H1 (cell line): ENCODE measurements around the gene PTPN3. TPM values are rescaled to one million over a fixed set of nuclear protein-coding genes. Genes with fewer than 3 reads are reported as not detected.

Experiments used
- CTCF ChIA-PET: fragments of 300-600 bp; sonication (Branson Sonifier 250); formaldehyde crosslinking; loops from one replicate; lab custom pipeline; 2021; ENCODE audit not compliant: partially characterized antibody; lab: Charles Lee
- POLR2A ChIA-PET: fragments of 300-600 bp; sonication (Branson Sonifier 250); formaldehyde crosslinking; loops from one replicate; lab custom pipeline; 2021; ENCODE audit warnings: inconsistent platforms; ENCODE audit not compliant: partially characterized antibody; lab: Charles Lee
- DNase-seq, 2 experiments: peaks; one replicate each; pipeline versions ENCODE4 v3.0.0 to v3.0.0-alpha.2; 2010 to 2022; ENCODE audit warnings: low spot score in 2 of 2, low read depth in 1 of 2, mixed read lengths in 1 of 2
- FAIRE-seq: peaks from 2 replicates; lab custom pipeline; 2011; peaks lifted over from hg19 to GRCh38; lab: Jason Lieb, UNC
- H2AFZ ChIP-seq: 2 replicates; pipeline ENCODE4 v1.8.1; 2012; ENCODE audit warnings: low read length, inconsistent platforms
- H2AK5ac ChIP-seq: 2 replicates; pipeline ENCODE4 v1.6.1; 2013; ENCODE audit warnings: low read depth, low read length
- H2BK120ac ChIP-seq: replicated peaks from 2 replicates; pipeline ENCODE3; 2013; ENCODE audit warnings: low read depth, low read length, inconsistent platforms
- H2BK12ac ChIP-seq: 2 replicates; pipeline ENCODE4 v1.6.1; 2013; ENCODE audit warnings: low read depth, low read length
- H2BK15ac ChIP-seq: 2 replicates; pipeline ENCODE4 v1.6.1; 2013; ENCODE audit warnings: low read length
- H2BK20ac ChIP-seq: 2 replicates; pipeline ENCODE4 v1.6.1; 2013; ENCODE audit warnings: low read length
- H2BK5ac ChIP-seq: 2 replicates; pipeline ENCODE4 v1.6.1; 2013; ENCODE audit warnings: low read depth, low read length
- H3K14ac ChIP-seq: 2 replicates; pipeline ENCODE4 v1.6.1; 2013; ENCODE audit warnings: inconsistent platforms; ENCODE audit not compliant: insufficient read length
- H3K18ac ChIP-seq: 2 replicates; pipeline ENCODE4 v1.6.1; 2013; ENCODE audit warnings: low read length; ENCODE audit errors: extremely low read depth
- H3K23ac ChIP-seq: 2 replicates; pipeline ENCODE4 v1.6.1; 2013; ENCODE audit warnings: inconsistent platforms; ENCODE audit not compliant: insufficient read length
- H3K23me2 ChIP-seq: 2 replicates; pipeline ENCODE4 v1.6.1; 2013; ENCODE audit warnings: low read depth, low read length
- H3K27ac ChIP-seq: 2 replicates; pipeline ENCODE4 v1.6.1; 2011; ENCODE audit warnings: low read depth, low read length, inconsistent platforms
- H3K27me3 ChIP-seq, 4 experiments: replicated peaks in 1 of 4; 1 replicate in 1 of 4; 2 replicates in 3 of 4; pipeline versions ENCODE4 v1.6.1 to v1.8.1; 2011 to 2013; ENCODE audit warnings: low read length in 3 of 4, mild to moderate bottlenecking in 3 of 4, inconsistent platforms in 2 of 4, mixed read lengths in 2 of 4, moderate library complexity in 1 of 4; ENCODE audit not compliant: control insufficient read depth in 3 of 4, insufficient read depth in 3 of 4; ENCODE audit errors: extremely low read depth in 1 of 4
- H3K36me3 ChIP-seq, 4 experiments: 2 replicates each; pipeline versions ENCODE4 v1.6.1 to v1.8.1; 2011 to 2013; ENCODE audit warnings: mild to moderate bottlenecking in 4 of 4, low read length in 3 of 4, moderate library complexity in 2 of 4, control low read depth in 1 of 4, inconsistent platforms in 1 of 4; ENCODE audit not compliant: insufficient read depth in 4 of 4, control insufficient read depth in 2 of 4
- H3K4ac ChIP-seq: replicated peaks from 2 replicates; pipeline ENCODE3; 2013; ENCODE audit warnings: low read length, low read depth, mixed read lengths, inconsistent platforms; ENCODE audit not compliant: insufficient read length
- H3K4me1 ChIP-seq, 4 experiments: replicated peaks in 1 of 4; 1 replicate in 1 of 4; 2 replicates in 3 of 4; pipeline versions ENCODE4 v1.6.1 to v1.8.1; 2011 to 2013; ENCODE audit warnings: low read length in 3 of 4, inconsistent platforms in 2 of 4, mixed read lengths in 1 of 4; ENCODE audit not compliant: insufficient read depth in 4 of 4, control insufficient read depth in 3 of 4
- H3K4me2 ChIP-seq, 2 experiments: 2 replicates each; pipeline versions ENCODE4 v1.6.1 to v1.8.1; 2011 to 2013; ENCODE audit warnings: low read depth in 2 of 2, low read length in 2 of 2, control low read depth in 1 of 2, inconsistent platforms in 1 of 2, mild to moderate bottlenecking in 1 of 2; ENCODE audit not compliant: insufficient read depth in 1 of 2
- H3K4me3 ChIP-seq, 4 experiments: fragments of 200-600, 300-600 bp in 1 of 4; sonication (generic), shearing (Covaris generic), sonication (Bioruptor Twin) in 1 of 4; 2 replicates each; pipeline versions ENCODE4 v1.5.1 to v1.8.1; 2011 to 2016; ENCODE audit warnings: low read length in 4 of 4, low read depth in 3 of 4, control low read depth in 2 of 4, inconsistent platforms in 2 of 4, mild to moderate bottlenecking in 2 of 4, mixed read lengths in 1 of 4, moderate library complexity in 1 of 4; ENCODE audit not compliant: insufficient read depth in 2 of 4; ENCODE audit errors: extremely low read depth in 1 of 4
- H3K56ac ChIP-seq: replicated peaks from 2 replicates; pipeline ENCODE3; 2013; ENCODE audit warnings: low read depth, mild to moderate bottlenecking, mixed read lengths, low read length, inconsistent platforms; ENCODE audit not compliant: insufficient read length
- H3K79me1 ChIP-seq: 2 replicates; pipeline ENCODE4 v1.6.1; 2013; ENCODE audit warnings: low read depth, low read length, control low read depth
- H3K79me2 ChIP-seq, 2 experiments: 2 replicates each; pipeline versions ENCODE4 v1.6.1 to v1.8.1; 2012 to 2013; ENCODE audit warnings: low read length in 2 of 2, mild to moderate bottlenecking in 2 of 2, inconsistent platforms in 1 of 2; ENCODE audit not compliant: insufficient read depth in 2 of 2, control insufficient read depth in 1 of 2
- H3K9ac ChIP-seq, 4 experiments: replicated peaks in 1 of 4; 1 replicate in 1 of 4; 2 replicates in 3 of 4; pipeline versions ENCODE4 v1.6.1 to v1.8.1; 2011 to 2013; ENCODE audit warnings: low read depth in 3 of 4, low read length in 3 of 4, control low read depth in 2 of 4, mild to moderate bottlenecking in 2 of 4, moderate library complexity in 2 of 4, inconsistent platforms in 1 of 4; ENCODE audit errors: extremely low read depth in 1 of 4
- H3K9me3 ChIP-seq, 2 experiments: 2 replicates each; pipeline versions ENCODE4 v1.6.1 to v1.8.1; 2012 to 2013; ENCODE audit warnings: mild to moderate bottlenecking in 2 of 2, moderate library complexity in 2 of 2, control low read depth in 1 of 2, inconsistent platforms in 1 of 2, low read depth in 1 of 2, low read length in 1 of 2, mixed read lengths in 1 of 2; ENCODE audit not compliant: insufficient read depth in 2 of 2
- H4K20me1 ChIP-seq, 2 experiments: replicated peaks in 1 of 2; 2 replicates each; pipeline versions ENCODE3 to v1.8.1; 2011 to 2013; ENCODE audit warnings: inconsistent platforms in 2 of 2, low read length in 2 of 2, mild to moderate bottlenecking in 1 of 2; ENCODE audit not compliant: insufficient read depth in 2 of 2, control insufficient read depth in 1 of 2
- H4K5ac ChIP-seq: 2 replicates; pipeline ENCODE4 v1.6.1; 2013; ENCODE audit warnings: low read length, low read depth, mixed read lengths, inconsistent platforms; ENCODE audit not compliant: insufficient read length
- H4K8ac ChIP-seq: 2 replicates; pipeline ENCODE4 v1.8.0; 2013; ENCODE audit warnings: mild to moderate bottlenecking, moderate library complexity, low read length, inconsistent platforms; ENCODE audit not compliant: insufficient read depth; ENCODE audit errors: extremely low read depth
- H4K91ac ChIP-seq: replicated peaks from 2 replicates; pipeline ENCODE3; 2013; ENCODE audit warnings: low read length, mixed read lengths, inconsistent platforms; ENCODE audit not compliant: insufficient read length
- MAFK ChIP-seq: IDR thresholded peaks from 2 replicates; pipeline ENCODE4 v1.6.1; 2012; ENCODE audit warnings: low read depth, mild to moderate bottlenecking, improper control_type of control experiment, low read length
- SP2 ChIP-seq: IDR thresholded peaks from 2 replicates; pipeline ENCODE4 v1.6.1; 2012; ENCODE audit warnings: mild to moderate bottlenecking, low read length, inconsistent platforms
- WGBS, 2 experiments: shearing (Covaris generic) in 1 of 2; methylation state at CpG; one replicate each; pipeline versions ENCODE4 v1.1.6 to v1.1.7; 2013 to 2015; ENCODE audit warnings: low lambda C conversion rate in 2 of 2, mixed read lengths in 2 of 2, inconsistent platforms in 1 of 2, low coverage in 1 of 2, missing lambda C conversion rate in 1 of 2; ENCODE audit not compliant: insufficient replicate concordance in 2 of 2, insufficient coverage in 1 of 2, insufficient read length in 1 of 2; ENCODE audit errors: extremely low coverage in 1 of 2, missing lambda C conversion rate in 1 of 2; 5-methylcytosine and 5-hydroxymethylcytosine counted together
- polyA plus RNA-seq, 7 experiments: library from polyadenylated mRNA; depleted of rRNA in 3 of 7; stranded (reverse) in 5 of 7; unstranded in 2 of 7; fragments of >200 nt in 5 of 7; fragments of 200-250 nt in 2 of 7; gene quantifications; 1 replicate in 5 of 7; 2 replicates in 1 of 7; 4 replicates in 1 of 7; pipeline versions ENCODE4 v1.2.1 to v1.2.3, GENCODE V29; 2011 to 2013; ENCODE audit warnings: missing spikeins in 2 of 7, mixed read lengths in 2 of 7
- total RNA-seq: library from RNA; stranded (reverse); fragmentation: NEBNext Ultra II Directional; extraction: Animal tissue kit (Norgen Biotek cat#: 25700); gene quantifications from 2 replicates; pipeline ENCODE4 v1.2.1, GENCODE V29; 2021
- TF ChIP-seq, protein P1 (sequence below): IDR thresholded peaks from 2 replicates; pipeline ENCODE4 v1.6.1; 2011; ENCODE audit warnings: low read length, improper control_type of control experiment

The PTPN3 gene
- total and polyA plus RNA-seq, 2 of the 8 experiments (the other 6 are each of a cell fraction or from before 2014, with no cell fraction given) = 2.9 to 3.7 TPM

DNA sequence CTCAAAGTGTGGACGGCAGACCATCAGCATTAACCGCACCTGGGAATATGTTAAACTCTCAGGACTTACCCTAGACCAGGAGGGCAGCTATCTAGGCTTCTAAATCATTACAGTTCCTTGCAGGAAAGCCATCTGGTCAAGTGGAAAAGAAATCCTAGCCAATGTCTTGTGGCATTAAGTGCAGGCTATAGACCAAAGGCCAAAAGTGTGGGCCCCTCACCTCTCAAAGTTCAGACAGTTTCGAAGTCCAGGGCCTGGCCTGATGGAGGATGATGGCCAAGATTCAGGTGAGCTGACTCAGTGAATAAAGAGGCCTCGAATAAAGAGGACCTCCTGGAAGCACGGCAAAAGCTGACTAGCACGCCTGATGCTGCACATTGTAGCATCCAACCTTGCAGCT lies 24.0 kb upstream of the PTPN3 start:
- 83% methylated on average over 6 of the region's 6 CpGs; no CpG with 5 or more reads in 1 of the 2 experiments for WGBS, 2 experiments
- FAIRE-seq = no peak

More for the DNA sequence above, 24.0 kb upstream of the PTPN3 start:
- Histone ChIP-seq H2AFZ (no peak overlapping the region), H4K20me1 (no peaks in the 10 kb centered on the region), H2BK120ac (no peak overlapping the region), H3K23me2 (no peaks in the 10 kb centered on the region), H4K8ac (no peak overlapping the region), H3K4me1 (no peaks in the 10 kb centered on the region), H4K5ac (no peak overlapping the region), H2BK20ac (no peak overlapping the region), H4K91ac (no peak overlapping the region), H3K9ac (no peak overlapping the region), H2AK5ac (no peak overlapping the region), H3K23ac (no peak overlapping the region), H3K18ac (no peak overlapping the region), H3K79me2 (no peaks in the 10 kb centered on the region), H3K36me3 (no peaks in the 10 kb centered on the region), H3K27me3 (no peaks in the 10 kb centered on the region), H2BK15ac (no peak overlapping the region), H2BK5ac (no peak overlapping the region), H3K14ac (no peak overlapping the region), H3K9me3 (no peaks in the 10 kb centered on the region), H3K27ac (no peak overlapping the region), H2BK12ac (no peak overlapping the region), H3K4ac (no peak overlapping the region), H3K56ac (no peak overlapping the region), H3K4me2 (no peak overlapping the region), H3K79me1 (no peaks in the 10 kb centered on the region), H3K4me3 (no peak overlapping the region)
- no peak for TF ChIP-seq SP2
- TF ChIP-seq MAFK = no peak
- TF ChIP-seq, protein P1, sequence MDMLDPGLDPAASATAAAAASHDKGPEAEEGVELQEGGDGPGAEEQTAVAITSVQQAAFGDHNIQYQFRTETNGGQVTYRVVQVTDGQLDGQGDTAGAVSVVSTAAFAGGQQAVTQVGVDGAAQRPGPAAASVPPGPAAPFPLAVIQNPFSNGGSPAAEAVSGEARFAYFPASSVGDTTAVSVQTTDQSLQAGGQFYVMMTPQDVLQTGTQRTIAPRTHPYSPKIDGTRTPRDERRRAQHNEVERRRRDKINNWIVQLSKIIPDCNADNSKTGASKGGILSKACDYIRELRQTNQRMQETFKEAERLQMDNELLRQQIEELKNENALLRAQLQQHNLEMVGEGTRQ = no peak
- no peak for DNase-seq
- CTCF ChIA-PET = interaction anchor here (0.6 to 1.6 kb wide), 6 partner anchors 15 to 82 kb away, joined by 3 to 4 read pairs (median 3); no protein-coding TSS in a partner anchor
- POLR2A ChIA-PET = no interaction called here
